ENCODE measurements around the gene EYA2. TPM values are rescaled to one million over a fixed set of nuclear protein-coding genes. Genes with fewer than 3 reads are reported as not detected.

The EYA2 gene
- total and polyA plus RNA-seq, 4 donors: 0.17 to 0.54 (median 0.23) TPM; not detected in 1

DNA sequence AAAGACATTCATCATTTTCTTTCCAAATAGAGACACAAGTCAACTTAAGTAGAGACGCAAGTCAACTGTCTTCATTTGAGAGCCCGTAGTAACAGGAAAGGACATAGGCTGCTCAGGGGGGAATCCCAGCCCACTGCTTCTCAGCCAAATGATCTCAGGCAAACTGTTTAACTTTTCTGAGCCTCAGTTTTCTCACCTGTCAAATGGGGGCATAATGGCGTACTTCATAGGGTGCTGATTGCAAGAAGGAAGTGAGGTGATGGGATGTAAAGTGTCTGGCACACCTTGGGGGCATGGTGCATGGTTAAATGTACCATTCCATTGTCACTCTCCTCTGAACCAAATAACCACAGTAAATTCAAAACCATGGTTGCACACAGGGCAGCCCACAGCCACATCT, 96.5 kb downstream of the EYA2 start (continued):
- TF ChIP-seq SP1 (IDR thresholded peaks at IDR 0.05): no peak

DNA sequence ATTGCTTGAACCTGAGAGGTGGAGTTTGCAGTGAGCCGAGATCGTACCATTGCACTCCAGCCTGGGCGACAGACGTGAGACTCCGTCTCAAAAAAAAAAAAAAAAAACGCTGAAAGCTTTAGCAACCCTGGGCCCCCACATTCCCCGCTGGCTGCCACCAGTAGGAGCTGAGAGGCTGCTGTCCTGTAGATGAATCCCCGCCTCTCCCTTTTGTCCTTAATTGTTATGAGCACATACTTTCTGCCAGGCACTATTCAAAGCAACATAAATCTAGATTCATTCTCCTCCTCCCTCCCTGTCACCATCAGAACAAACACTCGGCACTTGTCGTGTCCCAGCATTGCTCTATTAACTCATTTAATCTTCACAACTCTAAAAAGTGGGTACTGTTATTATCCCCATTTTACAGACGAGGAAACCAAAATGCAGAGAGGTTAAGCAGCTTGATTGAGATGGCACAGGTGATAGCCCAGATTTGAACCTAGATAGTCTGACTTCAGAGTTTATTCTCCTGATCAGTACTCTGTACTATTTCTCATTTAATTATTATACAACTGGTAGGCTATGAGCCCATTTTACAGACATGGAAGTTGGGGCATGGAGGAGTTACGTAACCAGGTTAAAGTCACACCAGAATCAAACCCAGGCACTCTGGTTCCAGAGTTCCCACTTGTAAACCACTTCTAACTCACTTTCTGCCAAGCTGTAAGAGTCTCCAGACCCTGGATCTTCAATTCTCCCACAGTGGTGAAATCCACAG, 97.4 kb downstream of the EYA2 start:
- Histone ChIP-seq H3K9me3 (ENCODE audit: control insufficient read depth in 4 of 4, low read length in 3 of 4) (no peaks in the 10 kb centered on the region), H3K27me3 (ENCODE audit: control insufficient read depth in 4 of 4, insufficient read depth in 4 of 4, low read length in 3 of 4) (no peaks in the 10 kb centered on the region), H3K4me1 (ENCODE audit: control insufficient read depth in 4 of 4, insufficient read depth in 4 of 4, low read length in 3 of 4) (no peaks in the 10 kb centered on the region), H3K4me3 (ENCODE audit: low read depth in 1 of 3, low read length in 3 of 3) (no peak overlapping the region), H3K27ac (ENCODE audit: low read depth in 1 of 2, low read length in 2 of 2) (no peak overlapping the region), H3K9ac (ENCODE audit: low read depth in 1 of 2, low read length in 2 of 2) (no peak overlapping the region), H3K36me3 (ENCODE audit: control insufficient read depth in 4 of 4, insufficient read depth in 3 of 4, low read depth in 1 of 4, low read length in 3 of 4) (no peaks in the 10 kb centered on the region)
- TF ChIP-seq FOXA1 (IDR thresholded peaks at IDR 0.05): no peak
- no peak for TF ChIP-seq SP1 (IDR thresholded peaks at IDR 0.05)
- TF ChIP-seq, protein P1, sequence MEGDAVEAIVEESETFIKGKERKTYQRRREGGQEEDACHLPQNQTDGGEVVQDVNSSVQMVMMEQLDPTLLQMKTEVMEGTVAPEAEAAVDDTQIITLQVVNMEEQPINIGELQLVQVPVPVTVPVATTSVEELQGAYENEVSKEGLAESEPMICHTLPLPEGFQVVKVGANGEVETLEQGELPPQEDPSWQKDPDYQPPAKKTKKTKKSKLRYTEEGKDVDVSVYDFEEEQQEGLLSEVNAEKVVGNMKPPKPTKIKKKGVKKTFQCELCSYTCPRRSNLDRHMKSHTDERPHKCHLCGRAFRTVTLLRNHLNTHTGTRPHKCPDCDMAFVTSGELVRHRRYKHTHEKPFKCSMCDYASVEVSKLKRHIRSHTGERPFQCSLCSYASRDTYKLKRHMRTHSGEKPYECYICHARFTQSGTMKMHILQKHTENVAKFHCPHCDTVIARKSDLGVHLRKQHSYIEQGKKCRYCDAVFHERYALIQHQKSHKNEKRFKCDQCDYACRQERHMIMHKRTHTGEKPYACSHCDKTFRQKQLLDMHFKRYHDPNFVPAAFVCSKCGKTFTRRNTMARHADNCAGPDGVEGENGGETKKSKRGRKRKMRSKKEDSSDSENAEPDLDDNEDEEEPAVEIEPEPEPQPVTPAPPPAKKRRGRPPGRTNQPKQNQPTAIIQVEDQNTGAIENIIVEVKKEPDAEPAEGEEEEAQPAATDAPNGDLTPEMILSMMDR (IDR thresholded peaks at IDR 0.05; ENCODE audit: low read depth, low read length, missing input control): no peak
- no peak for TF ChIP-seq HNF4G (IDR thresholded peaks at IDR 0.05)
- TF ChIP-seq, protein P2, sequence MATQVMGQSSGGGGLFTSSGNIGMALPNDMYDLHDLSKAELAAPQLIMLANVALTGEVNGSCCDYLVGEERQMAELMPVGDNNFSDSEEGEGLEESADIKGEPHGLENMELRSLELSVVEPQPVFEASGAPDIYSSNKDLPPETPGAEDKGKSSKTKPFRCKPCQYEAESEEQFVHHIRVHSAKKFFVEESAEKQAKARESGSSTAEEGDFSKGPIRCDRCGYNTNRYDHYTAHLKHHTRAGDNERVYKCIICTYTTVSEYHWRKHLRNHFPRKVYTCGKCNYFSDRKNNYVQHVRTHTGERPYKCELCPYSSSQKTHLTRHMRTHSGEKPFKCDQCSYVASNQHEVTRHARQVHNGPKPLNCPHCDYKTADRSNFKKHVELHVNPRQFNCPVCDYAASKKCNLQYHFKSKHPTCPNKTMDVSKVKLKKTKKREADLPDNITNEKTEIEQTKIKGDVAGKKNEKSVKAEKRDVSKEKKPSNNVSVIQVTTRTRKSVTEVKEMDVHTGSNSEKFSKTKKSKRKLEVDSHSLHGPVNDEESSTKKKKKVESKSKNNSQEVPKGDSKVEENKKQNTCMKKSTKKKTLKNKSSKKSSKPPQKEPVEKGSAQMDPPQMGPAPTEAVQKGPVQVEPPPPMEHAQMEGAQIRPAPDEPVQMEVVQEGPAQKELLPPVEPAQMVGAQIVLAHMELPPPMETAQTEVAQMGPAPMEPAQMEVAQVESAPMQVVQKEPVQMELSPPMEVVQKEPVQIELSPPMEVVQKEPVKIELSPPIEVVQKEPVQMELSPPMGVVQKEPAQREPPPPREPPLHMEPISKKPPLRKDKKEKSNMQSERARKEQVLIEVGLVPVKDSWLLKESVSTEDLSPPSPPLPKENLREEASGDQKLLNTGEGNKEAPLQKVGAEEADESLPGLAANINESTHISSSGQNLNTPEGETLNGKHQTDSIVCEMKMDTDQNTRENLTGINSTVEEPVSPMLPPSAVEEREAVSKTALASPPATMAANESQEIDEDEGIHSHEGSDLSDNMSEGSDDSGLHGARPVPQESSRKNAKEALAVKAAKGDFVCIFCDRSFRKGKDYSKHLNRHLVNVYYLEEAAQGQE (IDR thresholded peaks at IDR 0.05): no peak
- TF ChIP-seq, protein P3, sequence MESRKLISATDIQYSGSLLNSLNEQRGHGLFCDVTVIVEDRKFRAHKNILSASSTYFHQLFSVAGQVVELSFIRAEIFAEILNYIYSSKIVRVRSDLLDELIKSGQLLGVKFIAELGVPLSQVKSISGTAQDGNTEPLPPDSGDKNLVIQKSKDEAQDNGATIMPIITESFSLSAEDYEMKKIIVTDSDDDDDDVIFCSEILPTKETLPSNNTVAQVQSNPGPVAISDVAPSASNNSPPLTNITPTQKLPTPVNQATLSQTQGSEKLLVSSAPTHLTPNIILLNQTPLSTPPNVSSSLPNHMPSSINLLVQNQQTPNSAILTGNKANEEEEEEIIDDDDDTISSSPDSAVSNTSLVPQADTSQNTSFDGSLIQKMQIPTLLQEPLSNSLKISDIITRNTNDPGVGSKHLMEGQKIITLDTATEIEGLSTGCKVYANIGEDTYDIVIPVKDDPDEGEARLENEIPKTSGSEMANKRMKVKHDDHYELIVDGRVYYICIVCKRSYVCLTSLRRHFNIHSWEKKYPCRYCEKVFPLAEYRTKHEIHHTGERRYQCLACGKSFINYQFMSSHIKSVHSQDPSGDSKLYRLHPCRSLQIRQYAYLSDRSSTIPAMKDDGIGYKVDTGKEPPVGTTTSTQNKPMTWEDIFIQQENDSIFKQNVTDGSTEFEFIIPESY (IDR thresholded peaks at IDR 0.05): no peak
- no peak for TF ChIP-seq FOXA2 (IDR thresholded peaks at IDR 0.05)
- no peak for TF ChIP-seq TAF1 (conservative IDR thresholded peaks at IDR 0.05)
- TF ChIP-seq RXRA (IDR thresholded peaks at IDR 0.05): no peak
- no peak for TF ChIP-seq YY1 (IDR thresholded peaks at IDR 0.05)
- TF ChIP-seq, protein P4, sequence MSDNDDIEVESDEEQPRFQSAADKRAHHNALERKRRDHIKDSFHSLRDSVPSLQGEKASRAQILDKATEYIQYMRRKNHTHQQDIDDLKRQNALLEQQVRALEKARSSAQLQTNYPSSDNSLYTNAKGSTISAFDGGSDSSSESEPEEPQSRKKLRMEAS (IDR thresholded peaks at IDR 0.05): no peak
- TF ChIP-seq JUND (IDR thresholded peaks at IDR 0.05): no peak
- no peak for TF ChIP-seq GABPA (IDR thresholded peaks at IDR 0.05 in 1 of 2, conservative IDR thresholded peaks at IDR 0.05 in 1 of 2)
- TF ChIP-seq HNF4A (conservative IDR thresholded peaks at IDR 0.05): no peak
- TF ChIP-seq, protein P5, sequence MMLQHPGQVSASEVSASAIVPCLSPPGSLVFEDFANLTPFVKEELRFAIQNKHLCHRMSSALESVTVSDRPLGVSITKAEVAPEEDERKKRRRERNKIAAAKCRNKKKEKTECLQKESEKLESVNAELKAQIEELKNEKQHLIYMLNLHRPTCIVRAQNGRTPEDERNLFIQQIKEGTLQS (IDR thresholded peaks at IDR 0.05): no peak
- no peak for DNase-seq (ENCODE audit: low spot score)
- 83% methylated on average over 12 of the region's 12 CpGs for WGBS
